Mucosa of descending colon (tissue), 3 donors: ENCODE results near the gene CD151. TPM values are rescaled to one million over a fixed set of nuclear protein-coding genes. Genes with fewer than 3 reads are reported as not detected.

Experiments
- ATAC-seq: fragments of 200-7000 bp; cut with Tn5 transposase; one replicate; pipeline ENCODE4 v1.9.1; 2020; ENCODE audit warnings: mild to moderate bottlenecking, moderate library complexity
- DNase-seq, 3 donors: peaks; one replicate each; pipeline ENCODE4 v3.0.0-alpha.2; 2020
- H3K36me3 ChIP-seq: fragments of 200-600 bp; one replicate; pipeline ENCODE4 v1.8.0; 2021; ENCODE audit warnings: low read depth, mild to moderate bottlenecking
- H3K4me1 ChIP-seq: fragments of 200-600 bp; one replicate; pipeline ENCODE4 v1.8.0; 2021; ENCODE audit warnings: low read depth, mild to moderate bottlenecking
- H3K4me3 ChIP-seq: fragments of 200-600 bp; one replicate; pipeline ENCODE4 v1.8.0; 2021; ENCODE audit warnings: mild to moderate bottlenecking
- H3K9me3 ChIP-seq: fragments of 200-600 bp; one replicate; pipeline ENCODE4 v1.8.0; 2021; ENCODE audit warnings: mild to moderate bottlenecking
- CTCF ChIP-seq: fragments of 200-600 bp; IDR thresholded peaks from one replicate; pipeline ENCODE4 v1.8.0; 2022; ENCODE audit warnings: antibody characterized with exemption, mild to moderate bottlenecking
- intact Hi-C, 2 donors: fragments of 100-400 bp; cut with DNase I in 1 of 2; cut with micrococcal nuclease in 1 of 2; formaldehyde crosslinking; loops; one replicate each; pipeline versions ENCODE4 v1.11.0 to v1.11.1; 2022; cut with DNase I, micrococcal nuclease
- total RNA-seq, 3 donors: library from RNA; stranded (reverse); fragmentation: NEBNext Ultra II Directional in 2 of 3; extraction: Animal tissue kit (Norgen Biotek cat#: 25700) in 2 of 3; gene quantifications; one replicate each; pipeline versions ENCODE4 v1.2.1 to v1.2.4, GENCODE V29; 2021 to 2023
- donor health status: DM: no; HTN: no; CAD: no; lungs with moderate emphysema.
- donor health status: DM: no; HTN: no; CAD: no.
- donor health status: DM: no; HTN: yes; CAD: no.

Gene CD151
- total RNA-seq, 3 donors from 2014 or later: 364 to 415 (median 378) TPM

DNA sequence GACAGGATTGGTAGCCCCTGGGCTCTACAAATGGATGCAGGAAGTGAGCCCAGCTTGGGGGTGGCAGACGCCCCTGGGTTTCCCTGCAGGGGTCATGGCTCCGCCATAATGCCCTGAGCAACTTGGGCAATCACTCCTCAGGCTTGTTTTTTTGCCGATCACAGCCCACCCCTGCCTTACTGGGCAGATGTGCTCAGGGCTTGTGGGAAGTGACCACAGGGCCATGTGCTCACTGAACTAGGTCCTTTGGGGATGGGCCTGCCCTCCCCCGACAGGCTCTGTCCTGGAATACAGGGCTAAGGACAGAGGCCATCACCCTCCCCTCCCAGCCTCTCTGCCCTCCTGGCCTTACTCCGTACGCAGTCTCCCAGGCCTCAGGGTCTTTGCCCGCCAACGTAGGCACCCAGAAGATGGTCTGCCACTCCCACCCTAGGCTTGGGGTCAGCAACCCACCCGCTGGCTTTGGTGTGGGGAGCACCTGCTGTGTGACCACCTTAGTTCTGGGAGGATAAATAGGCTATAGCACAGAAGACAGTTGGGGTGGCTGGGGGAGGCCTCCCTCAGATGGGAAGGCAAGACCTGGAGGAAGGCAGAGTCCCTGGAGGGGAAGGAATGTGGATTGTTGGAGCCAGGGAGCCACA is 19.2 kb upstream of the CD151 start:
- TF ChIP-seq CTCF: no peak
- intact Hi-C loops: no loop called here
- H3K4me3 ChIP-seq: no peak overlapping the region
- H3K36me3 ChIP-seq: no peaks in the 10 kb centered on the region
- ATAC-seq (no peak), DNase-seq (no peak)
- H3K9me3 ChIP-seq: no peaks in the 10 kb centered on the region
- H3K4me1 ChIP-seq: peaks cover 19% of the 10 kb centered on the region

- intact Hi-C loops: no loop called here
- Histone ChIP-seq H3K36me3 (no peaks in the 10 kb centered on the region), H3K4me1 (peaks cover 28% of the 10 kb centered on the region), H3K4me3 (no peak overlapping the region), H3K9me3 (no peaks in the 10 kb centered on the region)
- no peak for TF ChIP-seq CTCF
- DNase-seq (no peak), ATAC-seq (no peak)
Observed at GRCh38 chr11:815675-816432, 16.9 kb upstream of the CD151 start.

DNA sequence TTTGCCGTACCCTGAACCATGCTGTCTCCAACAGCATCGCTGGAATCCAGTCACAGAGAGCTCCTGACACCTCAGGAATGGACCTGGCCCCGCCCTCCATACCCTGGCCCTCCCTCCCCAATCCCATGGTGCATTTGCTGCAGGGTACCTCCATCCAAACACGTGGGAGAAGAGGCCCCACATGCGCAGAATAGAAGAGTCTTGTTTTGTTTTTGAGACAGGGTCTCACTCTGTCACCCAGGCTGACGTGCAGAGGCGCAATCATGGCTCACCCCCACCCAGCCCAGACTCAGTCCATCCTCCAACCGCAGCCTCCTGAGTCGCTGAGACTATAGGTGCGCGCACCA is 16.3 kb upstream of the CD151 start:
- DNase-seq: no peak
- TF ChIP-seq CTCF: no peak
- H3K9me3 ChIP-seq: no peaks in the 10 kb centered on the region
- H3K36me3 ChIP-seq: no peaks in the 10 kb centered on the region
- peaks cover 28% of the 10 kb centered on the region for H3K4me1 ChIP-seq
- ATAC-seq: no peak
- intact Hi-C loops: no loop called here
- no peak overlapping the region for H3K4me3 ChIP-seq

GRCh38 chr11:818396-819128 is 14.2 kb upstream of the CD151 start, which contains the start of gene PNPLA2:
Gene PNPLA2, plus strand, starts transcription at chr11:818914. Its CDS starts 805 bp downstream, at chr11:819719.
- Histone ChIP-seq H3K9me3 (no peaks in the 10 kb centered on the region), H3K4me3 (peak within 1 kb of the TSS; percentile 85), H3K36me3 (no peaks in the 10 kb centered on the region), H3K4me1 (peaks cover 29% of the 10 kb centered on the region)
- peak; percentile 49 for ATAC-seq
- intact Hi-C loops: no loop called here
- TF ChIP-seq CTCF: no peak
- peak in 2 of 3 donors; percentile 69 to 77 for DNase-seq

DNA sequence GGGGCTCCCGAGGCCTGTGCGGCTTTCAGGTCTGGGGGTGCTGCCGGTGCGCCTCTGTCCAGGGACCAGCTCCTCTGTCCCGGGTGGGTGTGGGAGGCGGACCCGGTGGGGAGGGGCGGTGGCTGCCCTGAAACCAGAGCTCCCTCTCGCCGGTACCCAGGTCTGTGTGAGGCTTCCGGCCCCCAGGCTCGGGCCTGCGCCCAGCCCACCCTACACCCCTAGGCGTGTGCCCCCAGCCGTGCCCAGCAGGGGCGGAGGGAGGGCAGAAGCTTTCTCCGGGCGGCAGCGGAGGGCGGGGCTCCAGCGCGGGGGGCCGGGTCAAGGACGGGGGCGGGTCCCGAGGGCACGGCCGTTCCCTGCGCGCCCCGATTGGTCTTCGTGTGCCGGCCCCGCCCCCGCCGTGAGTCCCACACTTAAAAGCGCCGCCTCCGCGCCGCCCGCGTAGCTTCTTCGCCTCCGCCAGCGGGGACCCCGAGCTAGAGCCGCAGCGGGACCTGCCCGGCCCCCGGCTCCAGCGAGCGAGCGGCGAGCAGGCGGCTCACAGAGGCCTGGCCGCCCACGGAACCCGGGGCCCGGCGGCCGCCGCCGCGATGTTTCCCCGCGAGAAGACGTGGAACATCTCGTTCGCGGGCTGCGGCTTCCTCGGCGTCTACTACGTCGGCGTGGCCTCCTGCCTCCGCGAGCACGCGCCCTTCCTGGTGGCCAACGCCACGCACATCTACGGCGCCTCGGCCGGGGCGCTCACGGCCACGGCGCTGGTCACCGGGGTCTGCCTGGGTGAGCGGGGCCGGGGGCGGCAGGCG is 13.4 kb upstream of the CD151 start:
- ATAC-seq (peak; percentile 88), DNase-seq (peak; percentile 95 to 96 (median 96))
- Histone ChIP-seq H3K36me3 (no peaks in the 10 kb centered on the region), H3K4me3 (peak overlapping the region; percentile 85), H3K9me3 (no peaks in the 10 kb centered on the region), H3K4me1 (peaks cover 33% of the 10 kb centered on the region)
- TF ChIP-seq CTCF: peak; percentile 10
- intact Hi-C loops: no loop called here
